HepG2 (cell line): Measurements from ENCODE around the gene FILIP1. TPM values are rescaled to one million over a fixed set of nuclear protein-coding genes. Genes with fewer than 3 reads are reported as not detected.
A peak's percentile ranks its signal among the peaks of the same experiment; 100 is the strongest.

Experiments
- AFF4 ChIP-seq: sonication (generic); formaldehyde crosslinking; IDR thresholded peaks from 2 replicates; pipeline ENCODE4 v1.4.0; 2020; ENCODE audit warnings: missing genetic modification reagents
- AHR ChIP-seq: IDR thresholded peaks from 2 replicates; pipeline ENCODE4 v1.6.1; 2018; ENCODE audit warnings: missing genetic modification reagents, missing compliant biosample characterization
- BCL3 ChIP-seq: sonication (generic); formaldehyde crosslinking; IDR thresholded peaks from 2 replicates; pipeline ENCODE4 v1.5.1; 2020; ENCODE audit warnings: mild to moderate bottlenecking, missing genetic modification reagents, moderate library complexity
- CREB3 ChIP-seq: sonication (generic); formaldehyde crosslinking; IDR thresholded peaks from 2 replicates; pipeline ENCODE4 v1.5.0; 2020; ENCODE audit warnings: missing genetic modification reagents
- HNF4G ChIP-seq, 2 experiments: sonication (generic) in 1 of 2; formaldehyde crosslinking in 1 of 2; IDR thresholded peaks; 2 replicates each; pipeline versions ENCODE4 v1.4.0 to v1.6.1; 2011 to 2020; ENCODE audit warnings: borderline replicate concordance in 2 of 2, low read depth in 2 of 2, mild to moderate bottlenecking in 2 of 2, low read length in 1 of 2, missing genetic modification reagents in 1 of 2, moderate library complexity in 1 of 2
- HOXD1 ChIP-seq: sonication (generic); formaldehyde crosslinking; IDR thresholded peaks from 2 replicates; pipeline ENCODE4 v1.5.0; 2020; ENCODE audit warnings: missing genetic modification reagents
- IRF2 ChIP-seq: IDR thresholded peaks from 2 replicates; pipeline ENCODE4 v1.6.1; 2018; ENCODE audit warnings: missing genetic modification reagents, missing compliant biosample characterization
- MED13 ChIP-seq: sonication (generic); formaldehyde crosslinking; IDR thresholded peaks from 2 replicates; pipeline ENCODE4 v1.5.0; 2020; ENCODE audit warnings: missing genetic modification reagents
- NBN ChIP-seq: fragments of 450-650 bp; conservative IDR thresholded peaks from 2 replicates; pipeline ENCODE4 v1.6.1; 2017
- SIN3B ChIP-seq: fragments of 150-350 bp; IDR thresholded peaks from 2 replicates; pipeline ENCODE4 v1.6.1; 2014; ENCODE audit warnings: low read length
- TRIM22 ChIP-seq: fragments of 450-650 bp; IDR thresholded peaks from 2 replicates; pipeline ENCODE4 v1.6.1; 2017
- ZFYVE20 ChIP-seq: sonication (generic); formaldehyde crosslinking; IDR thresholded peaks from 2 replicates; pipeline ENCODE4 v1.8.0; 2023; ENCODE audit warnings: low read depth, mild to moderate bottlenecking, moderate library complexity, missing genetic modification reagents, borderline replicate concordance
- ZNF784 ChIP-seq: sonication (generic); formaldehyde crosslinking; IDR thresholded peaks from 2 replicates; pipeline ENCODE4 v1.5.1; 2020; ENCODE audit warnings: missing genetic modification reagents, mild to moderate bottlenecking, borderline replicate concordance
- ZNF816 ChIP-seq: sonication (generic); formaldehyde crosslinking; IDR thresholded peaks from 2 replicates; pipeline ENCODE4 v1.8.0; 2022; ENCODE audit warnings: missing genetic modification reagents, mild to moderate bottlenecking, borderline replicate concordance
- ZNF839 ChIP-seq: sonication (generic); formaldehyde crosslinking; IDR thresholded peaks from 2 replicates; pipeline ENCODE4 v1.4.0; 2020; ENCODE audit warnings: missing genetic modification reagents, mild to moderate bottlenecking, borderline replicate concordance
- ZSCAN29 ChIP-seq: sonication (generic); formaldehyde crosslinking; conservative IDR thresholded peaks from 2 replicates; pipeline ENCODE4 v1.4.0; 2020; ENCODE audit warnings: mild to moderate bottlenecking, missing genetic modification reagents
- polyA plus RNA-seq, 8 experiments: library from polyadenylated mRNA; depleted of rRNA in 3 of 8; stranded (reverse) in 7 of 8; unstranded in 1 of 8; fragments of >200 nt; fragmentation: Illumina TruSeq in 4 of 8; extraction: Trizol in 4 of 8; gene quantifications; 2 replicates each; pipeline versions ENCODE4 v1.2.1 to v1.2.3, GENCODE V29; 2011 to 2016; ENCODE audit warnings: low read depth in 4 of 8, missing spikeins in 1 of 8, mixed read lengths in 1 of 8; ENCODE audit not compliant: insufficient read depth in 1 of 8
- total RNA-seq, 5 experiments: library from RNA; depleted of rRNA; stranded (reverse); fragments of >200 nt; fragmentation: Illumina TruSeq; extraction: Trizol; gene quantifications; 2 replicates each; pipeline ENCODE4 v1.2.3, GENCODE V29; 2016; ENCODE audit warnings: low read depth in 1 of 5

The FILIP1 gene
- total and polyA plus RNA-seq, 2 of the 13 experiments (the other 11 are each of a cell fraction or from before 2014, with no cell fraction given): not detected

GRCh38 chr6:75243333-75244062, 250.1 kb downstream of the FILIP1 start, which contains the start of gene COX7A2 (continued):
- TF ChIP-seq TRIM22: no peak
- no peak for TF ChIP-seq ZNF784 (CRISPR knock-in tag)
- TF ChIP-seq BCL3: no peak
- no peak for TF ChIP-seq CREB3 (CRISPR knock-in tag)
- peak; percentile 63; the same call in 1 of the 2 replicates for TF ChIP-seq SIN3B
- TF ChIP-seq HNF4G (IDR thresholded peaks at IDR 0.05; ENCODE audit: borderline replicate concordance, low read depth, low read length): no peak
- TF ChIP-seq HNF4G (CRISPR knock-in tag; IDR thresholded peaks at IDR 0.05; ENCODE audit: borderline replicate concordance, low read depth): no peak
- no peak for TF ChIP-seq ZSCAN29 (CRISPR knock-in tag)
- TF ChIP-seq AFF4: no peak
- TF ChIP-seq NBN: no peak
- no peak; the same call in 1 of the 2 replicates for TF ChIP-seq AHR (CRISPR knock-in tag)
- no peak for TF ChIP-seq ZFYVE20 (CRISPR knock-in tag)
- TF ChIP-seq IRF2: peak; percentile 96
- peak; percentile 65; the same call in 1 of the 2 replicates for TF ChIP-seq ZNF816 (CRISPR knock-in tag)
- no peak for TF ChIP-seq ZNF839 (CRISPR knock-in tag)
- no peak for TF ChIP-seq MED13 (CRISPR knock-in tag)
- TF ChIP-seq HOXD1 (CRISPR knock-in tag): no peak
